ELF-1 (cell line): ENCODE measurements around the gene VWA2.
A peak's percentile ranks its signal among the peaks of the same experiment; 100 is the strongest.

Experiments used
- DNase-seq: peaks from one replicate; pipeline ENCODE4 v3.0.0-alpha.2; 2016; ENCODE audit warnings: low read depth, low spot score

Gene VWA2

DNA sequence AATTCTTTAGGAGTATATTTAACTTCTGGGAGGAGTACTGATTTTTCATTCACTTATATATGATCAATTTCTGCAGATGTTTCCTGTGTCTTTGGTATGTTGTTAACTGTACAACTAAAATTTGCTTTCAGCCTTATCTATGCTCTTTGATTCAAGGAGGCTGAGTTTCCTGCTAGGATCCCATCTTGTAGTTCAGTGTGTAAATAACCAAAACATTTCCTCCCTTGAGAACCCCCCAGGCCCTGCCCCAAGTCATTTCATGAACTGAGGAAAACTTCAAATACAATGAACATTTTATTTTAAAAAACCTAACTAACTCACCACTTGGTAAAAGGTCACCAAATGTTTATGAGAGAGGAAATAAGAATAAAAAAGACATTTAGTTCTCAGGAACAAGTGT, 55.5 kb downstream of the VWA2 start:
- no peak for DNase-seq

DNA sequence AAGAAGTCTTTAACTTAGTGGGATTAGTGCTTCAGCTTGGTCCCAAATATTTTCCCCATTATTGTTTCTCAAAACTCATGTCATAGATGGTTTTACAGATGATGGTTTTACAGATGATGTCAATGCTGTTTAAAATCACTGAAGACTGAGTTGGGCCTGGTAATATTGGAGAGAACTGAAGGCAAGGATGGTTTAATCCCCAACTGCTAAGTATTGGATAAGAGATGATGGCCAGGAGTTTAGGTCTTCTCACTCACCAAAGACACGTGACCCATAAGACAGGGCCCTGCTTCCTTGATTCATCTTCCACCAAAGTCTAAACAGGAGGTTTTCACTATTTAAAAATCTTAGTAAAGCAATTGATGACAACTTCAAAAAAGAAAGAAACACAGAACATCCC, 56.3 kb downstream of the VWA2 start:
- no peak for DNase-seq

DNA sequence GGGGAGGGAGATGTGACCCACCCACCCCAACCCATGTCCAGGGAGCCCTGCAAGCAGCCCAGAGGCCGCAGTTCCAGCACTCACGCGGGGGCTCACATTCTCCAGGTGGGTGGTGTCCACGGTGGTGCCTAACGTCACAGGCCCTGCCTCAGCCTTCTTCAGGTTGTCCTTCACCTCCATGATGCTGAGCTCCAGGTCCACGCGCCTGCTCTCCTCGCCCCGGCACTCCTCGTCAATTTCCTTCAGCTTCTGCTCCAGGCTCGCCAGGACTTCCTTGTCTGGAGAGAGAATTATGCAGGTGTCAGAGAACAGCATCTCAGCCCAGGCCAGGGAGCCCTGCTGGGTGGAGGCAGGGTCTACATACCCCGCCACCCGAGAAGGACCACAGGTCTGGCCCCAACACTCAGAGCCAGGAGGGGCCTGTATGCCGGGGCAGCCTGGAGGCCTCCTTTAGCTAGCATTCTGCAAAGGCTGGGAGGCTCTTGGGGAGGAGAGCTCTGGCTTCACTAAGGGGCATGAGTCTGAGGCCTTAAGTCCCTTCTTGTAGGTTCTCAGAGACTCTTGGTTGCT, 58.2 kb downstream of the VWA2 start:
- no peak for DNase-seq

DNA sequence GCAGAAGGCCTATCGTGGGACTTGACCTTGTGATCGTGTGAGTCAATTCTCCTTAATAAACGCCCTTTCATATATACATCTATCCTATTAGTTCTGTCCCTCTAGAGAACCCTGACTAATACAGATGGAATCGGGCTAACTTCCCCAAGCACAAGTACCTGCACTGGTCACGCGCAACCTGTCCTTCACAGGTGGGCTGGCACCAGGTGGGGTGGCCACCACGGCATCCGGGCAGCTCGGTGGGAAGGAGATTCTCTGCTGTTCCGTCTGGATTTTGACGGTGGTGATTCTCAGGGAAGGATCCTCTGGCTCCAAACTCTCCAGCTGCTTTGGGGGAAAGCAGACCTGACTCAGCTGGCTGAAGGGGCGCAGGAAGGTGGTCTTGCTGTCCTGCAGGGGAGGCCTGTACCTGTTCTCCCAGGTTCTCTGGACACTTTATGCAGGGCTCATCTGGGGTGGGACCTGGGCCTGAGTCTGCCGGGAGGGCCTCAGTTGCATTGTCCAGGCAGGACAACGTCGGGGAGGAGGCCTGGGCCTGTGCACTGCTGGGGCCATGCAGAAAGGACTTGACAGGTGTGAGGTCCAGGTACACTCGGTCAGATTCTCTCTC, 61.1 kb downstream of the VWA2 start:
- no peak for DNase-seq

DNA sequence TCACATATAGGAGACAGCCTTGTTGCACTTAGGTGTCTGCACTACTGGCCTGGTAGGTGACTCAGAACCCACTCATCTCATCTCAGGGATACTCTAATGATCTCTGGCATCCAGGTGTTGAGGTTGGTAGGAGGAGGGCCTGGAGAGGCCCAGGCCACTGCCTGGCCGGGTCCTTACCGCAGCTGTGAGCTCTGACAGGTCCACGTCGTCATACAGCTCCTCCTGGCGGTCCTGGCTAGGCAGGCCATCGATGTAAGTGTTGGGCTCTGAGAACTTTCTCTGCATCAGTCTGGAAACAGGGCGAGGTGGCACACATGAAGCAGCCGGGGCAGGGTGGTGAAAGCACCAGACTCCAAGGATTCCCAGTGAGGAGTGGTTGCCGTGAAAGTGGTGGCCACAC, 62.1 kb downstream of the VWA2 start:
- DNase-seq: no peak

DNA sequence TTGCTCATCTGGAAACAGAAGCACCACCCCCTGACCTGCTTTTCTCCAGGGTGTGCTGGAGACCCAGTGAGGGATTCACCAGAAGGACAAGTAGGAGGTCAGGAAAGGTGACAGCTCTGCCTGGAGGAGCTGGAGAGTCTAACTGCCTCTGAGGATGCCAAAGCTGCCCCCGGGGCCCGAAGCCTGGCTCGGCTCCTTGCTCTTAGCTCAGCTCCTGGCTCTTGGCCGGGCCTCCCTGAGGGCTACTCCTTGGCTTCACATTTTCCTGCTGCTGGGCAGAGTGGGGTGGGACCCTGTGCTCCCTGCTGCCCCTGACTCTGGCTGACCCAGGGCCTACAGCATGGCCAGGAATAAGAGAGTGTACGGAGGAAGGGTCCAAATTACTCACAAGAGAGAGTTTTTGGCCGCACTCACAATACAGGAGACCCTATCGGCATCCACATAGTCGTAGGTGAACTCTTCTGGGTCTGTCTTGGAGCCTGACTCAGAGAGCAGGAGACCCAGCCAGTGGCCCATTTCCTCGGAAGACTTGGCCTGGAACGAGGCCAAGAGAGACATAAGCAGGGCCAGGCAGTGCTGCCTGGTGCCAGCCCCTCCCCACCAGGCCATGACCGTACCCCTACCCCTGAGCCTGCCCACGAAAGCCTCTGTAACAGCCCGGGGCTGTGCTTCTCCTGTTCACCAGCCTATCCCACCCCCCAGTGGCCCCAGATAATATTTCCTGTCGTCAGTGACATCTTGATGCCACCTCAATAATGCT, 63.1 kb downstream of the VWA2 start:
- peak; percentile 20 for DNase-seq

DNA sequence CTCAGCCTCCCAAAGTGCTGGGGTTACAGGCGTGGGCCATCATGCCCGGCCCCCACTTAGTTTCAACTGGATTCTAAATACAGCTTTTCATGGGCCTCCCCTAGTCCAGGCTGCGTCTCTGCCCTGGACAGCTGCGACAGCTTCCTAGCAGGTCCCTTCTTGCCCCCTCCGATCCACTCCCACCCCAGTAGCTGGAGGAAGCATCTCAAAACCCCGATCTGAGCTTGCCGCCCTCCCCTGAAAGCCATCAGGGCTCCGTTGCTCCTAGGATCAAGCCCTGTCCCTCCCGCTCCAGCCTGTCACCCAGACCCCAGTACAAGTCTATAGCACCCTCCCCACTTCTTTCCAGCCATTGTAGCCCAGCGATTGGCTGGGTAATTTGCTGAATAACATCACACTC, 64.5 kb downstream of the VWA2 start:
- no peak for DNase-seq

DNA sequence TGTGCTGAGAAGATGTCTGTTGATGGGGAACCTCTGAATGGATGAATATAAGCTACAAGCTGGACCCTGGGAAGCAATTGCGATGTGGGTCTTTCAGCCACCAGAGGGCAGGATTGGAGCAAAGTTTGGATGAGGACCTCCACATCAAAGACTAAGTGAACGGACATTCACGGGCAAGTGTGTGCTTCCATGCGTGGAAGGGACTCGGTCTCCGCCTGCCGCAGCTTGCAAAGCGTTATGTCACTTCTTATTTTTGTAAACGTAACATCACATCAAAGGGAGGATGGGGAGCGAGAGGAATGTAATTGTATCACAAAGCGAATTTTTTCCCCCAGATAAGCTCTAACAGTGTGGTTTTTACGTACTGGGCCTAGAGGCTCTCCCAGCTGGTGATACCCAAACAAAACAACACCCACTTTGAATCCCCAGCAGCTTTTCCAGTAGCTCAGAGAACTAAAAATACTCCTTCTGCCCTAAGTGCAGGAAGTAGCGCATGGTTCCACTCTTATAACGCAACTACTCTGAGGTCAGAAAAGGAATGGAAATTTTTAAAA, 65.0 kb downstream of the VWA2 start:
- DNase-seq: peak; percentile 85

DNA sequence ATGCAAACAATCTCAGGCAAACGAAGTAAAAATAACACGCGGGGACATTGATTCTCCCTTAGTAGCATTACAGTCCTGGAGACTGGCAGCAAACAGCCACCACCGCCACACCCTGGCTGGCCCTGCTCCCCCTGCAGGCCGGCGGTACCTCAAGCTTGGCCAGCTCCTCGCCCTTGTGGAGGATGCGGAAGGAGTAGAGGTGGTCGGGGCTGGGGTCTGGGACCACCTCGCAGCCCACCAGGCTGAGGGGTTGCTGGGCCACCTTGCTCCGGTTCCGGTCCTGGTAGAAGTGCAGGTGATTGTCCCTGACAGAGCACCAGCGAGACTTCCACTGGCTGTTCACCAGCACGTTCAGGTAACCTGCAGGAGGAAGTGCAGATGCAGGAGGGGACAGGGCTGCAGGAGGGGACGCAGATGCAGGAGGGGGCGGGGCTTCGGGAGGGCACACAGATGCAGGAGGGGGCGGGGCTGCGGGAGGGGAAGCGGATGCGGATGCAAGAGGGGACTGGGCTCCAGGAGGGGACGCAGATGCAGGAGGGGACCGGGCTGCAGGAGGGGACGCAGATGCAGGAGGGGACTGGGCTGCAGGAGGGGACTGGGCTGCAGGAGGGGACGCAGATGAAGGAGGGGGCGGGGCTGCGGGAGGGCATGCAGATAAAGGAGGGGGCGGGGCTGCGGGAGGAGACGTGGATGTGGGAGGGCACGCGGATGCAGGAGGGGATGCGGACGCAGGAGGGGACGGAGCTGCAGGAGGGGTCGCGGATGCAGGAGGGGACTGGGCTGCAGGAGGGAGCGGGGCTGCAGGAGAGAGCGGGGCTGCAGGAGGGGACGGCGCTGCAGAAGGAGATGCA, 65.7 kb downstream of the VWA2 start:
- DNase-seq: peak; percentile 87

DNA sequence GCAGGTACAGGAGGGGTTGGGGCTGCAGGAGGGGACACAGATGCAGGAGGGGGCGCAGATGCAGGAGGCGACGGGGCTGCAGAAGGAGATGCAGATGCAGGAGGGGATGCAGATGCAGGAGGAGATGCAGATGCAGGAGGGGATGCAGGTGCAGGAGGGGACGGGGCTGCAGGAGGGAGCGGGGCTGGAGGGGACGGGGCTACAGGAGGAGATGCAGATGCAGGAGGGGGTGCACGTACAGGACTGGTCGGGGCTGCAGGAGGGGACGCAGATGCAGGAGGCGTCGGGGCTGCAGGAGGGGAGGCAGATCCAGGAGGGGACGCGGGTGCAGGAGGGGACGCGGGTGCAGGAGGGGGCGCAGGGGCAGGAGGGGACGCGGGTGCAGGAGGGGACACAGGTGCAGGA, 66.5 kb downstream of the VWA2 start:
- no peak for DNase-seq

DNA sequence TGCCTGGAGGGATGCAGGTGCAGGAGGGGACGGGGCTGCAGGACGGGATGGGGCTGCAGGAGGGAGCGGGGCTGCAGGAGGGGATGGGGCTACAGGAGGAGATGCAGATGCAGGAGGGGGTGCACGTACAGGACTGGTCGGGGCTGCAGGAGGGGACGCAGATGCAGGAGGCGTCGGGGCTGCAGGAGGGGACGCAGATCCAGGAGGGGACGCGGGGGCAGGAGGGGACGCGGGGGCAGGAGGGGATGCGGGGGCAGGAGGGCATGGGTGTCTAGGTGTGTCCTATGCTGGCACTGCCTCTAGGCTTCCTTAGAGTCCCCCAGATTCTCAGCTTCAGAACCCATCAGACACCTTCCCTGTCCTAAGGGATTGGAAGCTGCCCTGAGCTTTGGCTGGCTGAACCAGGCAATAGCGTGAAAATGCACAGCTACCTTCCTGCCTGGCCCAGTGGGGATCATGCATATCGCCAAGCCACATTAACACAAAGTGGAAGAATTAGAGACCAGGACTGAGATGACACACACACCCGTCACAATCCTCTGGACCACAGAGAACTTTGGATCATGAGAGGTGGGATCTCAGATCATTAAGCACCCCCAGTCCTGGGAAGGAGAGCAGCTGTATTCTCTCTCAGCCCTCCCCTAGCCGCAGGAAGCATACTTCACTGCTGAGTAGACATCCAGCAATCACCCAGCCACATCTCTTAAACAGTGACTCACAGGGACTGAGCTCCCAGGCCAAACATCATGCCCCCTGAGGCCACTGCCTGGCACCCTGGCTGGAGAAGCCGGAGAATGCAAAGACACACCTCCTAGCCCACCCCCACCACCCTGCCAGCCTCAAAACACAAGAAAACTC, 67.3 kb downstream of the VWA2 start:
- peak; percentile 70 for DNase-seq

DNA sequence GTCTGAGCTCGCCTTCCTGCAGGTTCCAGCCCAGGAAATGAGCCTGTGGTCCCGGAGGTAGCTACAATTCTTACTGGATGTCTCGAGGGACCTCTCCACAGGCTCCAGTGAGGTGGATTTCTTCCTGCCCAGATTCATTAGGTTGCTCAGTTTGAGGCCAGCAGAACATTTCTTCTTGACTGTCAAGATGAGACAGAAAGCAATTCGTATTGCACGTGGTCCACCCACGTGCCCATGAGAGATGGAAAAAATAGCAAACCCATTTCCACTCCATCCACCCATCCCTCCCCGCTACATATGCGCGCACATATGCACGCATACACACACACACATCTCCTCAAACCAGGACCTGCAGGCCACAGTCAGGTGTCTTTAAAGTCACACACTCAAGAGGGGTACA, 68.7 kb downstream of the VWA2 start:
- no peak for DNase-seq

DNA sequence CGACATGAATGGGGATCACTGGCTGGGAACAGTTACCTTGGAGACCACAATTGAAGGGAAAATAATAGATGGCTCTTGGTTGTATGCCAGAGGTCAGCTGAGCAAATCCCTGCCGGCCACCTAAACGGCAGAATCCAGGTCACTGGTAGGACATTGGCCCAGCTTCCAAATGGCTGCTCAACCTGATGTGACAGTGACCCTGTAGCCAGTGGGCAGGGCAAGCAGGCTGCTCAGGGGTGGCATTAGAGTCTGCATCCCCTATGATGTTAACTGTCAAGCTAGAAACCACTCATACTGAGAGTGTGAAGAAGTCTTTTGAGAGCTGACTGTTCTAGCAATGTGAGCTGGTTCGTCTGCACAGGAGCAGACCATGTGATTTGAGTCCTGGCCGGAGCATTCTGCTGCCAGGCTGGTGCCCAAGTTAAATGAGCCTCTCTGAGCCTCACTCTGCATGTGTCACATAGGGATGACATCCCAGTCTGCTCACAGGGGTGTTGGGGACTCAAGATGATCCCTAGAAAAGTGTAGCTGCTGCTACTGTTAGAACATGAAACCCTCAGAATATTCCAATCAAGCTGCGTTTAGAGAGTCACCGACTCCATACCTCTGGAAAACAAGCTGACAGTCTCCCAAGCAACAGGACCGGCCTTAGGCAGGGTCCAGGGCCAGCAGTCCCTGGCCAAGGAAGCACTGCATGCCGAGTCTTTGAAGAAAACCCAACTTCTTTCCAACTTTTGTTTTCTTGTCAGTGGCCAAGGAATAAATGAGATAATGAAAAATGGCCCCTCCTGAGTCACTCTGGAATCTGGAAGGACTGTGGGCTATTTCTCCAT, 69.7 kb downstream of the VWA2 start:
- no peak for DNase-seq

DNA sequence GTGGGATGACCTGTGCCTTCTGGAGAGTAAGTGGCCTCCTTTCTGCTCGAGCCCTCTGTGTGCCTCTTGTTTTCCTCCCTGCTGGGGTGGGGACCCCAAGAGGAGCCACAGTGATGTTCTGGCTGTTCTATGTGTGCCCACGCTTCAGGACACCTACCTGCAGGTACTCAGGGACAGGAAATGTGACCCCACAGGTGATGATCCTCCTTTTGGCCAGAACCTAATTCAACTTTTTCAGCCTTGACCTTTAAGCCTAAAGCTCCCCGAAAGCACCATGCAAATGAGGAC, 70.3 kb downstream of the VWA2 start:
- no peak for DNase-seq

DNA sequence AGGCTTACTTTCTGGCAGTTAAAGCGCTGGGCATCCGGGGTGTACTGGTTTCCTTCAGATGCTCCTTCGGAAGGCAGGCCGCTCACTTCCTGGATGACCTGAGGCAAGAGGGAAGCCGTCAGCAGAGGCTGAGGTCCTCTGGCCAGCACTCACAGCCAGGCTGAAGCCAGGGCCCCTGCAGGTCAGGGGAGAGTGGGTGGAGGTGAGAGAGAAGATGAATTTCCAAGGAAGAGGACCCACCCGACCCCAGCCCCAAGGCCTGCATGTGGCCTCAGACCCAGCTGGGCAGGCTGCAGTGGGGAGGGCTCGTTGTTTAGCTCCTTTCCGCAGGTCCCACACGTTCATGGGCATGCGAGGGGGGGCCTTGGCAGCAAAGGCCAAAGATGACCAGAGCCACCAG, 71.3 kb downstream of the VWA2 start:
- DNase-seq: peak; percentile 41

DNA sequence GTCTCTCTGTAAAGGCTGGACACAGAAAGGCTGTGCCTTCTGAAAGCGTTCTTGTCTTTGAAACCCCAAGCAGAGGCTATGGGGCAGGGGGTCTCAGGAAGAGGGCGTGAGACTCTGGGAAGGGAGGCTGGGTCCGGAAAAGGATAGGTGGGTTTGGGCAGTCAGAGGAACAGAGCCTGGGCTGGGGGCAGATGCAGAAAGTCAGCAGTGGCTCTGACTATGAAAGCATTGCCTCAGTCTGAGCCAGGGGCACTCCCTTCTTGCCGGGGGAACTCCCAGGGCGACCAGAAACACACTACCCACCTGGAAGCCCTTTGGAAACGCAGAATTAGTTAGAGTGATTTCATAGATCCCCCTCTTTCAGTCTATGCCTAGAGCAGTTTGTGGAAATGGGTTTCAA, 72.0 kb downstream of the VWA2 start:
- DNase-seq: no peak

DNA sequence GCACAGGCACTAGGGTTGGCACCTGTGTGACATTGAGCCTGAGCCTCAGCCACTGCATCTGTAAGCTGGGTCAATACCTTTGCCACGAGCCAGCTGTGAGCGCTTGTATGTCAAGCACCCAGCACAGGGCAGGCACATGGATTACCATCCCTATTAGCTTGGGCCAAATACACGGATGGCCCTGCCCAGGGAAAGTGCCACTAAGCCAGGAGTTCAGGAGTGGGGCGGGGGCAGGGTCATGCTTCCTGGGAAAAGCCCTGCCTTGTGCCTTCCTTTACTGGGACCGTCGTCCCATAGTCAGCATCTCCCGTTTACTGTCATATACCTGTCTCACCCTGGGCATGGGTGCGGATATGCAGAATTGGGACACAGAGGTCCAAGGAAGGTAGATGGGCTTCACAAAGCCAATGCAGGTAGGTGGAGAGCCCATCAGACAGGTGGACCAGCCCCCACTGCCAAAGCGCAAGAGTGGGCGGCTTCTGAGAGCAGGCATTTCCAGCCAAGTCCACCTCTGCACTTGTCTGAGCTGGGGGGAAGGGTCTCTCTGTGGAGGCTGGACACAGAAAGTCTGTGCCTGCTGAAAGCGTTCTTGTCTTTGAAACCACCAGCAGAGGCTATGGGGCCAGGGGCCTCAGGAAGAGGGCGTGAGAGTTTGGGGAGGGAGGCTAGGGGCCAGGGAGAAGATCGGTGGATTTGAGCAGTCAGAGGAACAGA, 72.6 kb downstream of the VWA2 start:
- no peak for DNase-seq

DNA sequence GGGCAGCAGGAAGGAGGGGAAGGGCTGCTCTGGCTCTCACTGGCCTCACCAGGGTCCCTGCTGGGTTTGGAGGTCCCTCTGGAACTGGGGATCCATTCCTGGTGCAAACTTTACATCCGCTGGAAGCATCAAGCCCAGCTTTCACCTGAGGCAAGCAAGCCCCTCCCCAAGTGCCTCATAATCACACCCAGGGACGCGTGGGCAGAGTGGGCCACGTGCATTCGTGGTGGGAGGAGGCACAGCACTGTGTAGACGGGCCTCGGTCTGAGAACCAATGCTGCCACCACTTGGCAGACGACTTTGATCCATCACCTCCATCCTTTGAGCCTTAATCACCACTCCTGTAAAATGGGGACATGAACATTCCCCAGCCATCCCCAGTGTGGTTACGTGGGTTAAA, 74.1 kb downstream of the VWA2 start:
- no peak for DNase-seq

DNA sequence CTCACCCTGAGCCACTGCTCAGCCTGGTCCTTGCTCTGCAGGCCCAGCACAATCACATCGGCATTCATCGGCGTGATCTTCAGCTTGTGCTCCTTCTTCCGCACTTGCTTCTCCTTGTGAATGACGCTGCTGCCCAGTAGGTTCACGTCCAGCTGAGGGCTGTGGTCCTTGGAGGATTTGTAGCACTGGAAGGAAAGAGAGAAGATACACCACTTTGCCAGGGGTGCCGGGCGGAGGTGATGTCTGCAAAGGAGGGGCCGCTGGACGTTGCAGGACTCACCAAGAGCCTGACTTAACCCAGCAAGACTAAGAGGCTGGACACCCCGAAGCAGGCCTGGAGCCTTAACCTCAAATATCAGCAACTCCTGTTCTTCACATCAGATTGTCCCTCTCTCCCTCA, 74.8 kb downstream of the VWA2 start:
- no peak for DNase-seq
